LNCAP (cell line): ENCODE measurements around the gene ZFHX2.

Source experiments
- CTCF ChIP-seq: fragments of 450-650 bp; IDR thresholded peaks from 2 replicates; pipeline ENCODE4 v1.5.1; 2017; ENCODE audit warnings: mild to moderate bottlenecking

The ZFHX2 gene

DNA sequence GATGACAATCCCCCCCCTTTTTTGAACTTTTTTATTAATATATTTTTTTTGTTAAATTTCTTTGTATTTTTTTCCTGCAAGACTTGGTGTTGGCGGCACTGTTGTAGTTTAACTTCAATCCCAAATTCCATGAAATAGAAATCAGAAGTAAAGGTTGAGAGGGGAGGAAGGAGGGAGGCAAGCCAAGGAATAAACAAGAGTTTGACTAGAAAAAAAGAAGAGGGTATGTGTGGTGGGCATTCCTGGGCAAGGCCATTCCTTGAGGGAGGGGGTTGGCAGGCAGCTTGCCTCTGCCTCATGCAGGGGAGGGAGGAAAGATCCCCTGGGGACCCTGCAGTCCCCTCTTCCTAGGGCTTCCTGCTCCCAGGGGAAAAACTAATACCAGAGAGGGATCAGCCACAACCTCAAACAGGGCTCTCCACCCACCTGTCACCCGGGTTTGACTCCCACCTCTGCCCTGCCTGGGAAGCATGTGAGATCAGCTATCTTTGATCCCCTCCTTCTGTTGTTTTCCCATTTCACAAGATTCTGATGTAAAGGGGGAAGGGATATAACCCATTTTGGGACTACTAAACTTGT, 16.5 kb upstream of the ZFHX2 start:
- no peak for TF ChIP-seq CTCF

DNA sequence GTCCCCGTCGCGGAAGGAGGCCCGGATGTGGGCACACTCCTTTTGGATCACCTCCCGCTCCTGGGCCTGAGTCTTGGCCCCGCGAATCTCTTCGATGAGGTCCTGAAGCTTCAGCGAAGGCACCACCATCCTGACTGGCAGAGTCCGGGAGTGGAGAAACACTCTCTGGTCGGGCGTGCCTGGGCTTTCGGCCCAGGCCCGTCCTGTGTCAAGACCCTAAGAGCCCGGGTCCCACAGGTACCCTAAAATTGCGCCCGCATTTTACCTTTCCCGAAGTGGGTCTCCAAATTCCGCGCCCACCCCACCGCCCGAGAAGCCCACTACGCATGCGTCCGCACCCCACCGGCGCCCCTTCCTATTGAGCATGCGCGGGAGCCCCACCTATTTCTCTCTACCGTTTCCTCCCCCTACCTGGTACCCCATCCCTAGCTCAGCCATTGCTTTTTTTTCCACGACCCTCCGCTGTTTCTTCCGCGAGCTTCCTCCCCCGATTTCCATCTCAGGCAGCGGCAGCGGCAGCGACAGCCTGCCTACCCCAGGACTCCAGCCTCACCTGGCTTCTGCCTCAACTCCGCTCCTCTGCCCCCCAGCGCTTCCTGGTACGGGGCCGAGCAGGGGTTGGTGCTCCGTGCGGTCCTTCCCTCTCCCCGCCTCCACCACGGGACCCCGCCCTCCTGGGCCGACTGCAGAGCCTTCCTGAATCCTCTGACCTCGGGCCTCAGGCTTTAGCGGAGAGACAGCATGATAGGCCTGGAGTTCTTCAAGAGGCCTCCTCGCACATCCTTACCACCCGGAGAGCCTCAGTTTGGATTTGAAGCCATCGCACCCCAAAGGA, 15.8 kb upstream of the ZFHX2 start, which contains the start of gene AP1G2:
Gene AP1G2, minus strand, starts transcription at position 606 of the 835 bp plus-strand sequence. Its CDS starts 477 bp downstream, at position 129.
- TF ChIP-seq CTCF, result no peak

GRCh38 chr14:23566778-23567185, 15.2 kb upstream of the ZFHX2 start:
- TF ChIP-seq CTCF, result no peak

DNA sequence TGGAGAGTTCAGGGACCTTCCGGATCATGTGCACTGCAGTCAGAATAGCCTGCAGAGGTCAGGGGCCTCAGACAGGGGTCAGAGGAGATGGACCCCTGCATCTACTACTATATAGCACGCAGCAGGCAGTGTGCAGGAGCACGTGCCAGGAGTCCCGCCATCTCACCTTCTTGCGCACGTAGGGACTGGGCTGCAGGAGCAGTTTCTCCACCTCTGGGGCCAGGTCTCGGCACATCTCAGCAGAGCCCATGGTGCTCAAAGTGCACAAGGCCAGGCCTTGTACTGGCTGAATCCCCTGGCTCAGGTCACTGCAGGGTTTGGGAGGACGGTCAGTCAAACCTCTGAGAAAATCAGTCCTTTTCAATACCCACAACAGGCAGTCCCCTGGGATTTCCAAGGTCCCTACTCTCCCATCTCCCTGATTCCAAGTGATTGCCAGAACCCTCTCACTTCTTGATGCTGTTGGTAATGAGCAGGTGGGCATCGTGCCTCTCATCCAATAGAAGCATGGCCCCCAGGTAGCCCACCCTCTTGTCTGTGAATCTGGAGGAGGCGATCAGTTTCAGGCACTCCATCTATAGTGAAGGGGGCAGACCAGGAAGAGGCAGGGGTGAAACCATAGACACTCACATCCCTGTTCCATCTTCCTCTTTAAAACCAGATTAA, 14.7 kb upstream of the ZFHX2 start:
- TF ChIP-seq CTCF, result no peak

GRCh38 chr14:23565626-23566025, 14.1 kb upstream of the ZFHX2 start:
- no peak for TF ChIP-seq CTCF

DNA sequence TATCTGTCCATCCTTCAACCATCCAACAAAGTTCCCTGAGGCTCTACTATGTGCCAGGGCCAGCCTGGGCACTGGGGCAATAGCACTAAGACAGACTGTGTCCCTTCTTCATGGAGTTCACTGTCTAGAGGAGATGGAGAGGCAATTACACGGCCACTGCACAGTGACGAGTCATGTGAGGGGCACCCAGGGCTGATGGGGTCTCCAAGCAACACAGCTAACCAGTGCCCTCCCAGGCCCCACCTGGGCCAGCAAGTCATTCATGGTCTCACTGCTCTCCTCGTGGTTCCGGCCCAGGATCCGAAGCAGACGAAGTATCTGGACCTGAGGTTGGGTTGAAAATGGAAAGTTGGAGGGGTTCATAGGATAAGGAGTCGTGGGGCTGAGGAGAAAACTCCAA, 13.3 kb upstream of the ZFHX2 start:
- no peak for TF ChIP-seq CTCF

GRCh38 chr14:23564181-23564812, 12.7 kb upstream of the ZFHX2 start:
- no peak for TF ChIP-seq CTCF
